Liver (tissue), 2 donors: ENCODE results near the gene NKX1-1.

ENCODE experiments used
- GABPA ChIP-seq, 2 donors: IDR thresholded peaks in 1 of 2; conservative IDR thresholded peaks in 1 of 2; 2 replicates each; pipeline ENCODE4 v1.6.1; 2016; ENCODE audit warnings: antibody characterized with exemption in 2 of 2, mild to moderate bottlenecking in 1 of 2, moderate library complexity in 1 of 2
- MAX ChIP-seq: IDR thresholded peaks from 2 replicates; pipeline ENCODE4 v1.6.1; 2016; ENCODE audit warnings: antibody characterized with exemption
- REST ChIP-seq: IDR thresholded peaks from 2 replicates; pipeline ENCODE4 v1.6.1; 2016; ENCODE audit warnings: antibody characterized with exemption, mild to moderate bottlenecking
- TAF1 ChIP-seq: conservative IDR thresholded peaks from 2 replicates; pipeline ENCODE4 v1.6.1; 2016; ENCODE audit warnings: antibody characterized with exemption, mild to moderate bottlenecking
- ZBTB33 ChIP-seq: IDR thresholded peaks from 2 replicates; pipeline ENCODE4 v1.6.1; 2016; ENCODE audit warnings: antibody characterized with exemption
- donor health status: healthy.

GRCh38 chr4:1366371-1367229 is 39.6 kb downstream of the NKX1-1 start:
- TF ChIP-seq TAF1 (no peak), MAX (no peak), ZBTB33 (no peak), REST (no peak), GABPA (IDR thresholded peaks at IDR 0.05 in 1 of 2, conservative IDR thresholded peaks at IDR 0.05 in 1 of 2) (no peak)
